Skeletal muscle tissue (tissue), 4 donors: Measurements from ENCODE around the gene ACAD9. TPM values are rescaled to one million over a fixed set of nuclear protein-coding genes. Genes with fewer than 3 reads are reported as not detected.

ENCODE experiments used
- H3K27ac ChIP-seq: one replicate; pipeline ENCODE4 v1.7.0; 2013; ENCODE audit warnings: mild to moderate bottlenecking, low read depth, low read length, inconsistent platforms
- H3K27me3 ChIP-seq, 3 donors: one replicate each; pipeline ENCODE4 v1.7.0; 2013; ENCODE audit warnings: low read length in 3 of 3; ENCODE audit not compliant: control insufficient read depth in 3 of 3, insufficient read depth in 3 of 3
- H3K36me3 ChIP-seq, 3 donors: one replicate each; pipeline ENCODE4 v1.7.0; 2013; ENCODE audit warnings: low read length in 3 of 3; ENCODE audit not compliant: control insufficient read depth in 3 of 3, insufficient read depth in 3 of 3
- H3K4me1 ChIP-seq, 3 donors: one replicate each; pipeline ENCODE4 v1.7.0; 2013; ENCODE audit warnings: low read length in 3 of 3, mild to moderate bottlenecking in 3 of 3; ENCODE audit not compliant: control insufficient read depth in 3 of 3, insufficient read depth in 3 of 3
- H3K4me3 ChIP-seq, 3 donors: one replicate each; pipeline ENCODE4 v1.7.0; 2013; ENCODE audit warnings: low read length in 3 of 3
- H3K9ac ChIP-seq, 3 donors: one replicate each; pipeline ENCODE4 v1.7.0; 2013; ENCODE audit warnings: low read length in 3 of 3, mild to moderate bottlenecking in 3 of 3, moderate library complexity in 2 of 3, low read depth in 1 of 3
- H3K9me3 ChIP-seq, 3 donors: one replicate each; pipeline ENCODE4 v1.7.0; 2013; ENCODE audit warnings: low read length in 3 of 3; ENCODE audit not compliant: control insufficient read depth in 3 of 3
- total RNA-seq: library from RNA; depleted of rRNA; stranded (reverse); fragments of >200 nt; gene quantifications from one replicate; pipeline ENCODE4 v1.2.3, GENCODE V29; 2014
- donor health status: Osteomylitis.

ACAD9 gene
- total RNA-seq, 1 donor from 2014 or later: 32.9 TPM

GRCh38 chr3:128846486-128846891, 32.9 kb upstream of the ACAD9 start:
- Histone ChIP-seq H3K27ac (peak overlapping the region; percentile 74), H3K9me3 (no peaks in the 10 kb centered on the region), H3K27me3 (no peaks in the 10 kb centered on the region), H3K4me3 (peak overlapping the region in 2 of 3 donors; percentile 13 to 58), H3K36me3 (no peaks in the 10 kb centered on the region), H3K9ac (peak overlapping the region in 2 of 3 donors; percentile 69 to 89), H3K4me1 (peaks cover 6 to 15% (median 11%) of the 10 kb centered on the region in 3 donors)

GRCh38 chr3:128847666-128848370, 31.6 kb upstream of the ACAD9 start:
- Histone ChIP-seq H3K36me3 (no peaks in the 10 kb centered on the region), H3K9ac (no peak overlapping the region), H3K27me3 (no peaks in the 10 kb centered on the region), H3K4me3 (no peak overlapping the region), H3K27ac (no peak overlapping the region), H3K9me3 (no peaks in the 10 kb centered on the region), H3K4me1 (peaks cover 6 to 15% (median 11%) of the 10 kb centered on the region in 3 donors)

- H3K36me3 ChIP-seq: no peaks in the 10 kb centered on the region
- H3K27me3 ChIP-seq: no peaks in the 10 kb centered on the region
- no peak overlapping the region for H3K27ac ChIP-seq
- H3K9ac ChIP-seq: no peak overlapping the region
- H3K4me1 ChIP-seq: peaks cover 6 to 15% (median 11%) of the 10 kb centered on the region in 3 donors
- H3K9me3 ChIP-seq: no peaks in the 10 kb centered on the region
- H3K4me3 ChIP-seq: no peak overlapping the region
These were observed 30.5 kb upstream of the ACAD9 start for GRCh38 chr3:128848936-128849335.

GRCh38 chr3:128849911-128850455, 29.4 kb upstream of the ACAD9 start:
- Histone ChIP-seq H3K4me1 (peaks cover 6 to 11% (median 10%) of the 10 kb centered on the region in 3 donors), H3K9ac (peak overlapping the region in 1 of 3 donors; percentile 33), H3K27ac (no peak overlapping the region), H3K27me3 (no peaks in the 10 kb centered on the region), H3K4me3 (no peak overlapping the region), H3K9me3 (no peaks in the 10 kb centered on the region), H3K36me3 (no peaks in the 10 kb centered on the region)

- Histone ChIP-seq H3K4me1 (peaks cover 2 to 6% (median 5%) of the 10 kb centered on the region in 3 donors), H3K9ac (no peak overlapping the region), H3K9me3 (no peaks in the 10 kb centered on the region), H3K4me3 (no peak overlapping the region), H3K27ac (no peak overlapping the region), H3K36me3 (no peaks in the 10 kb centered on the region), H3K27me3 (no peaks in the 10 kb centered on the region)
These were observed 28.9 kb upstream of the ACAD9 start for GRCh38 chr3:128850544-128850943.

GRCh38 chr3:128851601-128852000, 27.8 kb upstream of the ACAD9 start:
- H3K4me3 ChIP-seq: no peak overlapping the region
- peaks cover 0 to 3% (median 0%) of the 10 kb centered on the region in 3 donors for H3K4me1 ChIP-seq
- H3K9ac ChIP-seq: no peak overlapping the region
- no peaks in the 10 kb centered on the region for H3K36me3 ChIP-seq
- no peaks in the 10 kb centered on the region for H3K9me3 ChIP-seq
- no peak overlapping the region for H3K27ac ChIP-seq
- H3K27me3 ChIP-seq: no peaks in the 10 kb centered on the region

GRCh38 chr3:128853826-128854225, 25.6 kb upstream of the ACAD9 start:
- Histone ChIP-seq H3K36me3 (no peaks in the 10 kb centered on the region), H3K4me3 (no peak overlapping the region), H3K27me3 (no peaks in the 10 kb centered on the region), H3K9ac (no peak overlapping the region), H3K9me3 (peaks cover 0 to under 1% (median 0%) of the 10 kb centered on the region in 3 donors), H3K27ac (no peak overlapping the region), H3K4me1 (no peaks in the 10 kb centered on the region)

- no peaks in the 10 kb centered on the region for H3K27me3 ChIP-seq
- no peaks in the 10 kb centered on the region for H3K36me3 ChIP-seq
- H3K4me3 ChIP-seq: no peak overlapping the region
- H3K27ac ChIP-seq: no peak overlapping the region
- no peaks in the 10 kb centered on the region for H3K4me1 ChIP-seq
- H3K9ac ChIP-seq: peak overlapping the region in 1 of 3 donors; percentile 8
- H3K9me3 ChIP-seq: peaks cover 0 to 7% (median 0%) of the 10 kb centered on the region in 3 donors
These were observed 24.9 kb upstream of the ACAD9 start for GRCh38 chr3:128854475-128854874.

GRCh38 chr3:128855569-128855968, 23.9 kb upstream of the ACAD9 start:
- Histone ChIP-seq H3K27ac (no peak overlapping the region), H3K9me3 (peaks cover 0 to 10% (median 0%) of the 10 kb centered on the region in 3 donors), H3K9ac (no peak overlapping the region), H3K4me3 (no peak overlapping the region), H3K36me3 (no peaks in the 10 kb centered on the region), H3K4me1 (no peaks in the 10 kb centered on the region), H3K27me3 (no peaks in the 10 kb centered on the region)

- Histone ChIP-seq H3K36me3 (no peaks in the 10 kb centered on the region), H3K4me3 (no peak overlapping the region), H3K27me3 (no peaks in the 10 kb centered on the region), H3K27ac (no peak overlapping the region), H3K9me3 (peaks cover 0 to 10% (median 0%) of the 10 kb centered on the region in 3 donors), H3K9ac (no peak overlapping the region), H3K4me1 (no peaks in the 10 kb centered on the region)
These were observed 21.3 kb upstream of the ACAD9 start for GRCh38 chr3:128858167-128858566.
